Adrenal gland (tissue), 5 donors: ENCODE measurements around the gene RELT.

Experiments used
- CTCF ChIP-seq, 6 experiments: fragments of 450-650 bp in 4 of 6; fragments of 200-600 bp in 2 of 6; sonication (generic) in 1 of 6; IDR thresholded peaks; 1 replicate in 5 of 6; 2 replicates in 1 of 6; pipeline versions ENCODE4 v1.5.1 to v1.8.0; 2016 to 2021; ENCODE audit warnings: antibody characterized with exemption in 6 of 6, mild to moderate bottlenecking in 2 of 6, moderate library complexity in 1 of 6
- POLR2A ChIP-seq, 2 donors: fragments of 450-650 bp; IDR thresholded peaks; one replicate each; pipeline ENCODE4 v1.6.1; 2017; ENCODE audit warnings: antibody characterized with exemption in 2 of 2, mild to moderate bottlenecking in 2 of 2, moderate library complexity in 1 of 2
- donor health status: DM: no; HTN: no; CAD: no.

DNA sequence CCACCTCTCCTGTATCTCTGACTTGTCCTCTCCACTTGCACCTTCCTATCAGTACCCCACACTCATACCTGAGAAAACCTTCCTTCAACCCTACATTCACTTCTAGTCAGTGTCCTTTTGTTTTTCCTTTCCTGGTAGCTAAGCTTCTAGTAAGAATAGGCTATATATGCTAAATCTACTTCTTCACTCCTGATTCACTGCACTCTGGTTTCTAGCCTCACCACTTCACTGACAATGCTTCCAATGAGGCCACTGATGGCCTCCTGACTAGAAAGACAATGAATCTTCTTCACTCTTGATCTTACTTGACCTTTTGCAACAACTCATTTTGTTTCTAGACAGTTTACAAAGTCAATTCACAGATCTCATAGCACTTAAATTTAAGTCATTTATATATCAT is 52.0 kb downstream of the RELT start:
- TF ChIP-seq CTCF (IDR thresholded peaks at IDR 0.05) (no peak), POLR2A (IDR thresholded peaks at IDR 0.05) (no peak)
